Measurements from ENCODE around the gene RNF222.
"Not testable (repeated sequence)": the region's sequence is repeated elsewhere in the genome, so short reads cannot be mapped to it uniquely, and the experiment has no call there.

The RNF222 gene

DNA sequence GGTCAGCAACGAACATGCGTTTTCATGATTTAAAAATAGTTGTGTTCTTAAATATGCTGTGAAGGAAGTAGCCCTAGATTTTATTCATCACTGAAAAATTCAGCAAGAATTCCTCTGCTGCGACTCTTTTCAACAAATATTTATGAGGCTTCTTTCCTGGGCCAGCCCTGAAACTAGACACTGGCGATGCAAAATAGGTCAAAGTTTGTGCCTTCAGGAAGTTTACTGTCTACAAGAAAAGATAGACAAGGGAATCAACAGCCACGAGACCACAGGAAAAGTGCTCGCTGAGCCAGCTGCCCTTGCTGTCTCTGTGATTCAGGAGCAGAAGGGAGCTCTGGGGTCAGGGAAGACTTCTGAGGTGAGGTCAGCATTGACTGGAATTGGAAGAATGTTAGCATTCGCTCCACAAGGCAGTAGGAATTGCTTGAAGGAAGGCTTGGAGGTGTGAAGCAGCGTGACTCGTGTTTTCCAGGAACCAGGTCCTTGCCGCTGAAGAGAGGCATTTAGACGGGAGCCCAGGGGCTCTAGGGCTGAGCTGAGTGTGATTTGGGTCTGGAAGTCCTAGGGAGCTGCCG lies 12.7 kb downstream of the RNF222 start:
- H3K4me3 ChIP-seq (ENCODE audit: low read depth, low read length): no peak overlapping the region
- no peak for DNase-seq (ENCODE audit: low read depth)

DNA sequence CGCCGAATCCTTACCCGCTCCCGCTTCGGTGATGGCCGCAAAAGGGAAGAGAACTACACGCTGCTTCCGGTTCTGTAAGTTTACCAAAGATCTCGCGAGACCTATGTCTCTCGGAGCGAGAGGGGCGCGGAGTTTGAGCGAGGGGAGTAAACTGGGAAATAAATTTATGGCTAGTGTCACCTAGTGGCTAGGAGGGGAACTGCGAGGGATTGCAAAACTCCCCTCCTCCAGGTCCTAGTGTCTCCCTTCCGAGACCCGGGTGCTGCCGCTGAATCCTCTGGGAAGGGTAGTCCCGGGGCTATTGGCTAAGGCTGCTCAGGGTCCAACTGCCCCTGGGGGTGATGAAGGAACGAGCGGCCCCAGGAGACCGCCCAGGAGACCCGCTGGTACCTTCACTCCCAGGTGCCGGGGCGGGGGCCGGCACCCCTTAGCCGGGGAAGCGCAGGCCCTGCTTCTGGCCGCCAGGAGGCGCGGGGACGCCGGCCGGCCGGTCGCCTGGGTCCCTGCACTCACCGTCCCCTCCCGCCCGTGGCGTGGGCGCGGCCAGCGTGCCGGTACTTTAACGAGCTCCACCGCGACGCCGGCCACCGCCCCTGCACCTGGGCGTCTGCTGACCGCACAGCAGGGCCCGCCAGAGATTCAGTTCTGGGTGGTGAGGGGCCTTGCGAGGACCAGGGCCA lies 14.3 kb downstream of the RNF222 start, which contains the start of gene RPL26:
Gene RPL26, minus strand, starts transcription at position 51 of the 680 bp plus-strand sequence. CDS start 883 bp downstream, outside the sequence.
- H3K4me3 ChIP-seq (ENCODE audit: low read depth, low read length): peak within 1 kb of the TSS; percentile 82
- peak; percentile 92 for DNase-seq (ENCODE audit: low read depth)

DNA sequence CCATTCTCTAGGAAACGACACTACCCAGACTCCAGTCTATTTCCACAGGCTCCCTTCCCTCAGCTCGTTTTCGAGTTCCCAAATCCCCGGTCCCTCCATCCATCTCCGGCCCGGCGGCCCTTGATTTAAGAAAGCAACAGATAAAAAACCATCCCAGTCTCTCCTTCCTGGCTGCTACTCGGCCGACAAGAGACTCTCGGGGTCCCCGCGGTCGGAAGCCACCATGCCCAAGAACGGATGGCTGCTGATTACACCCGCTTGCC lies 14.8 kb downstream of the RNF222 start:
- peak overlapping the region; percentile 82 for H3K4me3 ChIP-seq (ENCODE audit: low read depth, low read length)
- DNase-seq (ENCODE audit: low read depth): no peak

- DNase-seq (ENCODE audit: low read depth): no peak
Measured at GRCh38 chr17:8382052-8382879, 15.4 kb downstream of the RNF222 start.

DNA sequence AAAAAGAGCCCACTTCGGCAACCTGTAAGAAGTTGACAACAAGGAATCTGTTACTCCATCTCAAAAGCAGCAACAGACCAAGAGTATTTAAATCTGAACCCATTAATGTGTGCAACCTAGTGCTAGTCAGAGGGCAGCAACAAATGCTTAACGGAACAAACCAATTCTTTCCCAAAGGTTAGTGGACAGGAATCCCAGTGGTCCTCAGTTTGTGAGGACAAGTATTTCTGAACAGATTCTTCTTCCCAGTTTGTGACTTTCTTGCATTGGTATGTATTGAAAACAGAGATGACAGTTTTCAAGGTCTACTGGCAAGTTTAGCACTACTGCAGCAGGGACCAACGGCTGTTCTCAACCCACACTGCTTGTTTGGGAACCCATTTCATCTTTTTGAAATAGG lies 17.6 kb downstream of the RNF222 start:
- no peak overlapping the region for H3K4me3 ChIP-seq (ENCODE audit: low read depth, low read length)

More at GRCh38 chr17:8382052-8382879, 15.4 kb downstream of the RNF222 start:
- peak overlapping the region; percentile 82 for H3K4me3 ChIP-seq (ENCODE audit: low read depth, low read length)

GRCh38 chr17:8378117-8378516 lies 19.5 kb downstream of the RNF222 start:
- H3K4me3 ChIP-seq (ENCODE audit: low read depth, low read length); DNase-seq (ENCODE audit: low read depth): not testable (repeated sequence)

More for the DNA sequence above, 17.6 kb downstream of the RNF222 start:
- DNase-seq (ENCODE audit: low read depth): no peak

- no peak for DNase-seq (ENCODE audit: low read depth)
- H3K4me3 ChIP-seq (ENCODE audit: low read depth, low read length): no peak overlapping the region
Measured at GRCh38 chr17:8377422-8377821, 20.2 kb downstream of the RNF222 start.

- peak; percentile 60 for DNase-seq (ENCODE audit: low read depth)
- H3K4me3 ChIP-seq (ENCODE audit: low read depth, low read length): peak within 1 kb of the TSS; percentile 74
Measured at GRCh38 chr17:8376271-8377067, 21.2 kb downstream of the RNF222 start, which contains the start of gene KRABD2. Gene KRABD2, minus strand, starts transcription at chr17:8376704.

DNA sequence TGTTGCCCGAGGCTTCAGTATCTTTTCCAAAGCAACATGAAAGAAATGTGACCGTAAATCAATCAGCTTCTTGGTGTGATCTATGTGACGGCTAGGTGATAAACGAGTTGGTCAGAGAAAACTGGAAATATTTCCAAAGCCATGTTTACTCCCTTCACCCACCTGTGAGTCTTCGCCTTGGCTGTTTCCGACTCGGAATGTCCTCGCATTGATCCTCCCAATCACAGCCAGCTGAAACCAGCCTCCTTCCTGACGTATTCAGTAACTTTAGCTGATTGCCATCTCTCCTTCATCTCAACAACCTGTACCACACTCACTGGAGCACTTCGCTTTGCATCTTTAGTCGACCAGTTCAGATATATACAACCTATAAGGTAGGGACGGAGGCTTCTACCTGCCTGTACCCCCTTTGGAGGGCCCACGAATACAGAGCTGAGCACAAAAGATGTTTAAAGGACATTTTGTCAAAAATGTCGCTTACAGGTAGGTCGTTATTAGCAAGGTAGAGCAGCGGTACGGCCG lies 21.8 kb downstream of the RNF222 start:
- H3K4me3 ChIP-seq (ENCODE audit: low read depth, low read length): peak overlapping the region; percentile 74
- no peak for DNase-seq (ENCODE audit: low read depth)

DNA sequence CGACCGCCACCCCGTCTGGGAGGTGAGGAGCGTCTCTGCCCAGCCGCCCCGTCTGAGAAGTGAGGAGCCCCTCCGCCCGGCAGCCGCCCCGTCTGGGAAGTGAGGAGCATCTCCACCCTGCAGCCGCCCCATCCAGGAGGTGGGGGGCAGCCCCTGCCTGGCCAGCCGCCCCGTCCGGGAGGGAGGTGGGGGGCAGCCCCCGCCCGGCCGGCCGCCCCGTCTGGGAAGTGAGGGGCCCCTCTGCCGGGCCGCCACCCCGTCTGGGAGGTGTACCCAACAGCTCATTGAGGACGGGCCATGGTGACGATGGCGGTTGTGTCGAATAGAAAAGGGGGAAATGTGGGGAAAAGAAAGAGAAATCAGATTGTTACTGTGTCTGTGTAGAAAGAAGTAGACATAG lies 23.8 kb downstream of the RNF222 start:
- not testable (repeated sequence) for DNase-seq (ENCODE audit: low read depth); H3K4me3 ChIP-seq (ENCODE audit: low read depth, low read length)

GRCh38 chr17:8372422-8372821 lies 25.2 kb downstream of the RNF222 start:
- DNase-seq (ENCODE audit: low read depth): no peak

DNA sequence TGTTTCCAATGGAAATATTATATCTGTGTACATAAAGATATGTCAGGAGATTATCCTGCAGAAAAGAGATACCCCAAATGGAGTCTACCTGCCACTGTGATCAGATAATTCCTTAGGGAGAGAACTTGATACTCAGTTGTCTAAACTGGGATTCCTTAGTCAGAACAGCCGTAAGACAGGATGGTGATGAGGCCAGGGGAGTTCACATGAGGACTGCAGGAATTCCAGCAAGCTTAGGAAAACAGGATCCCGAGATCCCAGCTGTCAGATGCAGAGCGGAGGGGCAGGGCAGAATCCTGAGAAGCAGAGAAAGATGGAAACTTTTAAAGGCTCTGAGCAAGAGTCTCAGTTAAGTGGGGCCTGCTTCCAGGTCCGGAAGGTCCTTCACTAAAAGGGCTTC lies 25.8 kb downstream of the RNF222 start:
- no peak overlapping the region for H3K4me3 ChIP-seq (ENCODE audit: low read depth, low read length)
- no peak for DNase-seq (ENCODE audit: low read depth)

More at GRCh38 chr17:8372422-8372821, 25.2 kb downstream of the RNF222 start:
- H3K4me3 ChIP-seq (ENCODE audit: low read depth, low read length): no peak overlapping the region

DNA sequence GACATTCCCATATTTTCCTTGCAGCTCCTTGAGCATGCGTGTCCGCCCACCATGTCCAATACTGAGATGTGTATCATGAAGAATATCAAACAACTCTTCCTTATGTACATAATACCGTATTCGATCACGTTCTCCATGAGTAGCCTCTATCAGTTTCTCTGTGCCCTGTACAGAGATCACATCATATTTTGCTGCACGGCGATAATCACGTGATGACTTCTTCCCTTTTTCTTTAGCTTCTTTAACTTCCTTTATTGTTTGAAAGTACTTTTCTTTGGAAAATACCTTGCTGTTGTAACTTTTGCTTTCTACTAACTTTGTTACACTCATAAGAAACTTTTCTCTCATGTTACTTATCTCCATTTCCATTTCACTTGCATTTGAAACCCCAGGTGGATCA lies 27.7 kb downstream of the RNF222 start:
- no peak for DNase-seq (ENCODE audit: low read depth)
- H3K4me3 ChIP-seq (ENCODE audit: low read depth, low read length): no peak overlapping the region

GRCh38 chr17:8368193-8368592 lies 29.4 kb downstream of the RNF222 start:
- no peak overlapping the region for H3K4me3 ChIP-seq (ENCODE audit: low read depth, low read length)
- no peak for DNase-seq (ENCODE audit: low read depth)

- DNase-seq (ENCODE audit: low read depth): peak; percentile 59
Measured at GRCh38 chr17:8366231-8366630, 31.4 kb downstream of the RNF222 start.

GRCh38 chr17:8365143-8365542 lies 32.5 kb downstream of the RNF222 start:
- H3K4me3 ChIP-seq (ENCODE audit: low read depth, low read length): no peak overlapping the region
- no peak for DNase-seq (ENCODE audit: low read depth)

More at GRCh38 chr17:8366231-8366630, 31.4 kb downstream of the RNF222 start:
- no peak overlapping the region for H3K4me3 ChIP-seq (ENCODE audit: low read depth, low read length)

- no peak overlapping the region for H3K4me3 ChIP-seq (ENCODE audit: low read depth, low read length)
- no peak for DNase-seq (ENCODE audit: low read depth)
Measured at GRCh38 chr17:8362651-8363332, 34.8 kb downstream of the RNF222 start.

DNA sequence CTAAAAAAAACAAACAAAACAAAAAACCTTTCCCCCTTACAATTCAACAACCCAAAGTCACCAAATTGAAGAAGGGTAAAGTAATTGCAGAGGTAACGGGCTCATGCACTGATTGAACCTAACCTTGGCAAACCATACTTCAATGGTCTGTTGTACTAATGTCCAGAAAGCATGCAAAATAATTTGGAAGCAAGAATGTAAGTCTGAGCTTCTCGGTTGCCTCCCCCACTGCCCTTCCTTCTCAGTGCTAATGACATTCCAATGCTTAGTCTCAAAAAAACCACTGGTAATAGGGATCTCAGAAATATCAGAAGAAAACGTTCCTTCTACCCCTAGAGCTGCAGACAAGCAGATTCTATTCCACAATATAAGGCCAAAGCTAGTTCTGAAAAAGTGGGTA lies 36.9 kb downstream of the RNF222 start:
- no peak for DNase-seq (ENCODE audit: low read depth)
- H3K4me3 ChIP-seq (ENCODE audit: low read depth, low read length): no peak overlapping the region

- H3K4me3 ChIP-seq (ENCODE audit: low read depth, low read length): no peak overlapping the region
- DNase-seq (ENCODE audit: low read depth): no peak
Measured at GRCh38 chr17:8360260-8360659, 37.4 kb downstream of the RNF222 start.
